Natural killer cell (primary cell): Measurements from ENCODE around the gene ZNF8. TPM values are rescaled to one million over a fixed set of nuclear protein-coding genes. Genes with fewer than 3 reads are reported as not detected.
"Not testable (repeated sequence)": the region's sequence is repeated elsewhere in the genome, so short reads cannot be mapped to it uniquely, and the experiment has no call there.

ENCODE experiments used
- ATAC-seq, 3 donors: fragments of 150-1000 bp in 2 of 3; fragments of 200-7000 bp in 1 of 3; cut with Tn5 transposase; 1 replicate in 1 of 3; 2 replicates in 2 of 3; pipeline ENCODE4 v1.10.0; 2021; ENCODE audit warnings: mild to moderate bottlenecking in 2 of 3, moderate library complexity in 2 of 3
- DNase-seq, 2 donors: peaks; one replicate each; pipeline versions ENCODE4 v3.0.0 to v3.0.0-alpha.2; 2013 to 2021; ENCODE audit warnings: mixed read lengths in 1 of 2
- H3K27ac ChIP-seq: one replicate; pipeline ENCODE4 v1.5.1; 2013; ENCODE audit warnings: mild to moderate bottlenecking, low read length
- H3K27me3 ChIP-seq: one replicate; pipeline ENCODE4 v1.6.1; 2013; ENCODE audit warnings: low read length; ENCODE audit not compliant: control insufficient read depth, insufficient read depth
- H3K36me3 ChIP-seq: one replicate; pipeline ENCODE4 v1.6.1; 2013; ENCODE audit warnings: low read length; ENCODE audit not compliant: control insufficient read depth, insufficient read depth
- H3K4me1 ChIP-seq: one replicate; pipeline ENCODE4 v1.6.1; 2013; ENCODE audit warnings: low read length; ENCODE audit not compliant: control insufficient read depth, insufficient read depth
- H3K4me3 ChIP-seq: one replicate; pipeline ENCODE4 v1.5.1; 2013; ENCODE audit warnings: low read length
- H3K9me3 ChIP-seq: one replicate; pipeline ENCODE4 v1.6.1; 2013; ENCODE audit warnings: low read length; ENCODE audit not compliant: control insufficient read depth, insufficient read depth
- H3K27ac Mint-ChIP-seq, 2 donors: one replicate each; pipeline ENCODE4 v1.8.0; 2022; ENCODE audit warnings: mild to moderate bottlenecking in 2 of 2, mixed read lengths in 2 of 2, moderate library complexity in 1 of 2
- H3K27me3 Mint-ChIP-seq, 2 donors: one replicate each; pipeline ENCODE4 v1.8.0; 2022; ENCODE audit warnings: low read depth in 2 of 2, mixed read lengths in 2 of 2
- H3K36me3 Mint-ChIP-seq: one replicate; pipeline ENCODE4 v1.8.0; 2022; ENCODE audit warnings: mixed read lengths
- H3K4me1 Mint-ChIP-seq, 2 donors: one replicate each; pipeline ENCODE4 v1.8.0; 2022; ENCODE audit warnings: mixed read lengths in 2 of 2
- H3K4me3 Mint-ChIP-seq: one replicate; pipeline ENCODE4 v1.8.0; 2022; ENCODE audit warnings: mild to moderate bottlenecking, moderate library complexity, mixed read lengths
- H3K9me3 Mint-ChIP-seq, 2 donors: one replicate each; pipeline ENCODE4 v1.8.0; 2022; ENCODE audit warnings: mixed read lengths in 2 of 2
- WGBS: methylation state at CpG from one replicate; pipeline ENCODE4 v1.1.7; 2013; ENCODE audit warnings: missing lambda C conversion rate; ENCODE audit not compliant: insufficient coverage; 5-methylcytosine and 5-hydroxymethylcytosine counted together
- intact Hi-C: fragments of 100-400 bp; cut with micrococcal nuclease; formaldehyde crosslinking; loops from one replicate; pipeline ENCODE4 v1.14.2; 2022
- total RNA-seq, 4 donors: library from RNA; stranded (reverse); fragments of 120-200 nt in 1 of 4; gene quantifications; one replicate each; pipeline versions ENCODE4 v1.2.3 to v1.2.4, GENCODE V29; 2013 to 2022
- TF ChIP-seq, protein P1 (sequence below): fragments of 200-600 bp; IDR thresholded peaks from one replicate; pipeline ENCODE4 v1.8.0; 2022; ENCODE audit warnings: antibody characterized with exemption

ZNF8 gene
- total RNA-seq, 3 donors from 2014 or later (not counting 1 experiment from before 2014, with no cell fraction given), result 6.4 to 8.7 (median 7.7) TPM

DNA sequence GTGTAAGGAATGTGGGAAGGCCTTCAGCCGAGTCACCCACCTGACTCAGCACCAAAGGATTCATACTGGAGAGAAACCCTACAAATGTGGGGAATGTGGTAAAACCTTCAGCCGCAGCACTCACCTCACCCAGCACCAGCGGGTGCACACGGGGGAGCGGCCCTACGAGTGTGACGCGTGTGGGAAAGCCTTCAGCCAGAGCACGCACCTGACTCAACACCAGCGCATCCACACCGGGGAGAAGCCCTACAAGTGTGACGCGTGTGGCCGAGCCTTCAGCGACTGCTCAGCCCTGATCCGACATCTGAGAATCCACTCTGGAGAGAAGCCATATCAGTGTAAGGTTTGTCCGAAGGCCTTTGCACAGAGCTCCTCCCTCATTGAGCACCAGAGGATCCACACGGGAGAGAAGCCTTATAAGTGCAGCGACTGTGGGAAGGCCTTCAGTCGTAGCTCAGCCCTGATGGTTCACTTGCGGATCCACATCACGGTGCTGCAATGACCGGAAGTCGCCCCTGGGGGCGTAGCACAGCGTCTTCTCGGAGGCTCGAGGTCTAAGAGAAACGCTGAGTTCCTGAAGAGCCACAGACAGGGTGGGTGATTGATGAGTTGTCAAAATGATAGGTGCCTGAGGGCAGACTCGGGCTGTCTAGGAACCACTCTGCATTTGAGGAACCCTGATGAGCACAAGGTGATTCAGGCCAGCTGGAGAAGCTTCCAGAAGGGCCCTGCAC is 60.2 kb downstream of the ZNF8 start:
- Mint-ChIP-seq H3K27ac (no peak overlapping the region), H3K36me3 (peaks cover 8% of the 10 kb centered on the region), H3K4me1 (peaks cover 0 to 5% of the 10 kb centered on the region in 2 donors), H3K4me3 (no peak overlapping the region), H3K27me3 (no peaks in the 10 kb centered on the region), H3K9me3 (no peaks in the 10 kb centered on the region)
- TF ChIP-seq, protein P1, sequence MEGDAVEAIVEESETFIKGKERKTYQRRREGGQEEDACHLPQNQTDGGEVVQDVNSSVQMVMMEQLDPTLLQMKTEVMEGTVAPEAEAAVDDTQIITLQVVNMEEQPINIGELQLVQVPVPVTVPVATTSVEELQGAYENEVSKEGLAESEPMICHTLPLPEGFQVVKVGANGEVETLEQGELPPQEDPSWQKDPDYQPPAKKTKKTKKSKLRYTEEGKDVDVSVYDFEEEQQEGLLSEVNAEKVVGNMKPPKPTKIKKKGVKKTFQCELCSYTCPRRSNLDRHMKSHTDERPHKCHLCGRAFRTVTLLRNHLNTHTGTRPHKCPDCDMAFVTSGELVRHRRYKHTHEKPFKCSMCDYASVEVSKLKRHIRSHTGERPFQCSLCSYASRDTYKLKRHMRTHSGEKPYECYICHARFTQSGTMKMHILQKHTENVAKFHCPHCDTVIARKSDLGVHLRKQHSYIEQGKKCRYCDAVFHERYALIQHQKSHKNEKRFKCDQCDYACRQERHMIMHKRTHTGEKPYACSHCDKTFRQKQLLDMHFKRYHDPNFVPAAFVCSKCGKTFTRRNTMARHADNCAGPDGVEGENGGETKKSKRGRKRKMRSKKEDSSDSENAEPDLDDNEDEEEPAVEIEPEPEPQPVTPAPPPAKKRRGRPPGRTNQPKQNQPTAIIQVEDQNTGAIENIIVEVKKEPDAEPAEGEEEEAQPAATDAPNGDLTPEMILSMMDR, result no peak
- ATAC-seq (no peak), DNase-seq (no peak)
- Histone ChIP-seq H3K27ac (no peak overlapping the region), H3K36me3 (peaks cover 17% of the 10 kb centered on the region), H3K4me3 (no peak overlapping the region), H3K27me3 (no peaks in the 10 kb centered on the region), H3K4me1 (no peaks in the 10 kb centered on the region), H3K9me3 (no peaks in the 10 kb centered on the region)
- intact Hi-C loops, result no loop called here
- WGBS, result 95% methylated on average over 30 of the region's 30 CpGs

DNA sequence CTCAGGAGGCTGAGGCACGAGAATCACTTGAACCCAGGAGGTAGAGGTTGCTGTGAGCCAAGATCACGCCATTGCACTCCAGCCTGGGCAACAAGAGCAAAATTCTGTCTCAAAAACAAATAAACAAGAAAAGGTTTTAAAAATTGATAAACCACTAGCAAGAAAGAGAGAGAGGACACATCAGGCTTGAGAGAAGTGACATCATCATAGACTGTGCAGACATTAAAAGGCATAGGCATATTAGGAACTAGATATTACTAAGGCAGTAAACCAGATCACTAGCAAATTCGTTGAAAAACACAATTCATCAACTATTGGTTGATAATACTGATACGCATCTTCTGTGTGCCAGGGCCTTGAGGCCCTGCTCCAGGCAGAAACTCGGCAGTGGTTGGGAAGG is 66.8 kb downstream of the ZNF8 start:
- no peak for ATAC-seq

DNA sequence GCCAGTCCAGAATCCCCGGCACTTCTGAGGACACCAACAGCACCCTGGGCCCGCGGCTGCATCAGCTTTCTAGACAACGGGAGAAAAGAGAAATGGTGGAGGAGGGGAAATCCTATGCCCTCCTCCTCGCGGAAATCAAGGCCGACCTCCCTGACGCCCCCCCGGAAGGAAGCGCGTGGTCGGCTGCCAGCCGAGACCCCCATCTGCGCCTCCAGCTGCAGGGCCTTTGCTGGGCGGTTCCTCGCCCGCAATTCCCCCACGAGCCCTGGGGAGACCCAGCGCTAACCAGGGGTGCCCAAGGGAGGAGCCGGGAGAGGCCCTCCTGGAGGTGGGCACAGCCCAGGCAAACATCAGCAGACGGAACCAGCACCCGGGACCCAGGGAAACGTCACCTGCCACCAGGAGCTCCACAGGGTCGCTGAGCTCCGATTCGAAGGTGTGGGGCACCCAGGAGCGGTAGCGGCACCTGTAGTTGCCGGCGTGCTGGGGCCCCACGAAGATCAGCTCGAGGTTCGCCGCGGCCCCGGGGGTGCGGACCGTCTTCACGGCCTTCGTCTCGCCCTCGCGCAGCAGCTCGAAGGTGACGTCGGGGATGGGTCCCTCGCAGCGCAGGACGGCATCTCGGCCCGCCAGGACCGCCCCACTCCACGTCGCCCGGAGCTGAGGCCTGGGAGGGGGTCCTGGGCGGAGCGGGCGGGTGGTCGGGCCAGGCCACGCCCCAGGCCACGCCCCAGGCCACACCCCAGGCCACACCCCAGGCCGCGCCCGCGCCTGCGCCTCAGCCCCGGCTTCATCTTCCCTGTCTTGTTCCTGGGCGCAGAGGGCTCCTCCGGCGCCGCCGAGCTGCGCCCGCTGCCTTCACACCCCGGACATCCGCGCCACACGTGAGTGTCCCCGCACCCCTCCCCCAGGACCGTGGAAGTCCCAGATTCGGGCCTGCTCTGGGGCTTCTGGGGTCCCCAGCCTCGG is 68.5 kb downstream of the ZNF8 start:
- Mint-ChIP-seq H3K27me3 (peaks cover 0 to 24% of the 10 kb centered on the region in 2 donors), H3K27ac (peak overlapping the region; percentile 14 to 80), H3K4me3 (peak overlapping the region; percentile 90), H3K36me3 (no peaks in the 10 kb centered on the region), H3K4me1 (peaks cover 6 to 15% of the 10 kb centered on the region in 2 donors), H3K9me3 (no peaks in the 10 kb centered on the region)
- H3K4me3 ChIP-seq, result peak overlapping the region; percentile 62
- no peaks in the 10 kb centered on the region for H3K27me3 ChIP-seq
- TF ChIP-seq, protein P1, result no peak
- H3K4me1 ChIP-seq, result peaks cover 23% of the 10 kb centered on the region
- DNase-seq, result peak; percentile 34 to 81
- intact Hi-C loops, result no loop called here
- peak overlapping the region; percentile 65 for H3K27ac ChIP-seq
- peak; percentile 85 to 91 (median 86) for ATAC-seq
- no peaks in the 10 kb centered on the region for H3K9me3 ChIP-seq
- no peaks in the 10 kb centered on the region for H3K36me3 ChIP-seq
- WGBS, result 2% methylated on average over 82 of the region's 82 CpGs

More for the DNA sequence above, 66.8 kb downstream of the ZNF8 start:
- peaks cover 6 to 20% of the 10 kb centered on the region in 2 donors for H3K4me1 Mint-ChIP-seq
- peaks cover 23% of the 10 kb centered on the region for H3K4me1 ChIP-seq
- H3K27ac Mint-ChIP-seq, result peak overlapping the region in 1 of 2 donors; percentile 39
- no peak for DNase-seq
- WGBS, result 87% methylated on average over 4 of the region's 5 CpGs
- no peaks in the 10 kb centered on the region for H3K36me3 ChIP-seq
- no peaks in the 10 kb centered on the region for H3K9me3 ChIP-seq
- no peak overlapping the region for H3K4me3 ChIP-seq
- H3K27me3 Mint-ChIP-seq, result peaks cover 0 to 24% of the 10 kb centered on the region in 2 donors
- H3K36me3 Mint-ChIP-seq, result no peaks in the 10 kb centered on the region
- no peaks in the 10 kb centered on the region for H3K27me3 ChIP-seq
- TF ChIP-seq, protein P1, result no peak
- no peaks in the 10 kb centered on the region for H3K9me3 Mint-ChIP-seq
- peak overlapping the region; percentile 79 for H3K4me3 Mint-ChIP-seq
- intact Hi-C loops, result no loop called here
- no peak overlapping the region for H3K27ac ChIP-seq

DNA sequence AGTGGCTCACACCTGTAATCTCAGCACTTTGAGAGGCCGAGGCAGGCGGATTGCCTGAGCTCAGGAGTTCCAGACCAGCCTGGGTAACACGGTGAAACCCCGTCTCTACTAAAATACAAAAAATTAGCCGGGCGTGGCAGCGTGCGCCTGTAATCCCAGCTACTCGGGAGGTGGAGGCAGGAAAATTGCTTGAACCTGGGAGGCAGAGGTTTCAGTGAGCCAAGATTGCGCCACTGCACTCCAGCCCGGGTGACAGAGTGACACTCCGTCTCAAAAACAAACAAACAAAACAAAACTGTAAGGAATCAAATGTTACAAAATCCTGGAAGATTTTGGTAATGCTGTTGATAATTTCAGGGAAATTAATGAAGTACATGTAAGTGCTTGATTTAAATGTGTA is 69.3 kb downstream of the ZNF8 start:
- not testable (repeated sequence) for H3K27ac ChIP-seq
- 29% methylated on average over 10 of the region's 12 CpGs for WGBS

More for the DNA sequence above, 69.3 kb downstream of the ZNF8 start:
- H3K36me3 Mint-ChIP-seq, DNase-seq, ATAC-seq, H3K27me3 ChIP-seq, H3K9me3 Mint-ChIP-seq, H3K9me3 ChIP-seq, intact Hi-C loops, H3K36me3 ChIP-seq: not testable (repeated sequence)
- Histone ChIP-seq H3K4me3 (peak overlapping the region; percentile 45), H3K4me1 (peaks cover 23% of the 10 kb centered on the region)
- Mint-ChIP-seq H3K27me3 (peaks cover 0 to 27% of the 10 kb centered on the region in 2 donors), H3K27ac (peak overlapping the region; percentile 14 to 80), H3K4me1 (peaks cover 6 to 15% of the 10 kb centered on the region in 2 donors), H3K4me3 (peak overlapping the region; percentile 90)
